Measurements from ENCODE around the gene ONECUT3.

ONECUT3 gene

DNA sequence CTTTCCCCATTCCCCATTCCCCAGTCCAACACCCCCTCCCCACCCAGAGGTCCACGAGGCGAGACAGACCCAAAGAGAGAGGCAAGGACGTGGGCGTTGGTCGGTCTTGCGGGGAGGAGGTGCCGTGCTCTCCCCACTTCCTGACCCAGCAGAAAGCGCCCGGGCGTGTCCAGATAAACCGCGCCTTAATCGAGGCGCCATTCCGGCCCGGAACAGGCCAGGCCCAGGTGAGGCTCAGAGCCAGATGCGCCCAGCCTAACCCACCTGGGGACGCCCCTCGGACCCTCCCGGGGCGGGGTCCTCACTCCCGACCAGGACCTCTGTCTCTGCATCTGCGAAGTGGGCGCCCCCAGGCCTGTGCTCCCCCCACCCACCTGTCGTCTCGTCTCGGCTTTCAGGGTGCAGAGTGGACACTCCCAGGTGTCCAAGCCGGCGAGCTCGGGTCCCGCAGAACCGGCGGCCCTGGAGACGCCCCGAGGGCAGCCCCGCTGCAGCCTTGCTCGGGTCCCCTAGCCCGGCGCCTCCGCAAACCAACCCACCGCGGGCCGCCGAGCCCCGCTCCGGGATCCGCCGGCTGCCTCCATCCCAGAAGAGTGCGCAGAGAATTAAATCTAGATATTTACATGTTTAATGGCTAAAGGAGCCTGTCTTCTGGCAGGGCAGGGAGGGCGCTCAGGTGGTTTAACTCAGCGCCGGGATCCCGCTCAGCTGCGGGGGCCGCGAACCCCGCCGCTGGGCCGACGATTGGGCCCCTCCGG is 5.0 kb upstream of the ONECUT3 start:
- ATAC-seq = peak; percentile 58
- peaks cover 41% of the 10 kb centered on the region for H3K4me1 Mint-ChIP-seq
- H3K27me3 Mint-ChIP-seq = peaks cover 78% of the 10 kb centered on the region
- no peaks in the 10 kb centered on the region for H3K36me3 Mint-ChIP-seq
- H3K9me3 Mint-ChIP-seq = no peaks in the 10 kb centered on the region
- H3K27ac Mint-ChIP-seq = no peak overlapping the region
- H3K4me3 Mint-ChIP-seq = peak overlapping the region; percentile 48

DNA sequence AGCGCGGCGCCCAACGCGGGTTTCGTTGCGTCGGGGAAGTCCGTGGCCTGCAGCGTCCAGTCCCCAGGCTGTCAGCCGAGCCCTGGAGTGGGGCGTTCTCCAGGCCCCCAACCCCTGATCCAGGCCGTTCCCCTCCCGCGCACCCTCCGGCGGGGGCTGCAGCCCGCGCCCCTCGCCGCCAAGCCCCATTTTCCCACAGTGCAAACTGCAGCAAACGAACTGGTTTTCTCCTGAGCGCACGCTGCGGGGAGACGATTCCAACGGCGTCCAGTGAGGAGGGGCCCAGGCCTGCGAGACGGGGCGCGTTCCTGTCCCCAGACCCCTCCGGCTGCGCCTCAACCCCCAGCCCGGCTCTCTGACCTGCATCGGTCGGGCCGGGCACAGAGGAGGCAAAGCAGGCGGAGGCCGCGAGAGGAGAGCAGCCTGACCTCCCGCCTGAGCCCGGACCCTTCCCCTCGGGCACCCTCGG is 4.4 kb upstream of the ONECUT3 start:
- Mint-ChIP-seq H3K27ac (no peak overlapping the region), H3K9me3 (no peaks in the 10 kb centered on the region), H3K4me3 (no peak overlapping the region), H3K36me3 (no peaks in the 10 kb centered on the region), H3K4me1 (peaks cover 41% of the 10 kb centered on the region), H3K27me3 (peaks cover 76% of the 10 kb centered on the region)
- ATAC-seq = no peak

DNA sequence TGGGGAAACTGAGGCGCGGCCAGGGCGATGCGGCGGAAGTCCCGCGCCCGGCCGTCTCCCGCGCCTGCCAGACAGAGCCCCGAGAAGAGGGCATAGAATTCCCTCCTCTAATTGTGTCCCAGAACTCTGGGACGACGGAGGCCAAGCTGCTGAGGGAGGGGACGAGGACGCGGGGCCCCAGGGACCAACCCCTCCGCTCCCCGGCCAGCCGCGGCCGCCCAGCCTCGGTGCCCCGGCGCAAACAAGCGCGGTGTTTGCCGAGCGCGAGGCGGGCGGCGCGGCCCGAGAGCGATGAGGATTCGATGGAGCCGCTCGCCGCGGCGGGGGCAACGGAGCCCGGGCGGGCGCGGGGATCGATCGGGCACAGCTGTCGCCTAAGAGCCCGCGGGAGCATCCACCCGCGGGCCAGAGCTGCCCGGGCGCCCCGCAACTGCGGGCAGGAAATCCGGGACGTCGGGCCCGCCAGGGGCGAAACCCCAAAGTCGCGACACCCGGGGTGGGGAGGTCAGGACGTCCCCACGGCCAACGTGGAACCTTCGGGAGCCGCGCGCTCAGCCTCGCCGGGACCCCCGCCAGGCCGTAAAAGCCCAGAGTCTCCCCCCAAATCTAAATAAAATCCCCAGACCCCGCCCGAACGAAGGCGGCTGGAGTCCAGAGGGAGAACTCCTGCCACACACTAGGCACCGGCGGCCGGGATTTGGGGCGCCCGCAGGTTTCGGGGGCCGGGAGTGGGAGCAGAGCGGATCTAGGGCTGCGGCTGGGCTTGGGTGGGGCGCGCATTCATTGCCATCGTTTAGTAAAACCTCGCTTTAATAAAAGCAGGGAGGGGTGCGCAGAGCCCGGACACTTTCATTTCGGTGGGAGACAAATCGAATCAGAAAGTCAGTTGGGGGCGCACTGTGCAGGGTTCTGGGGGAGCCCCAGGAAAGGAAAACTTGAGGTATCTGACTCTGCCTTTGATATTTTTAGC is 3.6 kb upstream of the ONECUT3 start:
- H3K27ac Mint-ChIP-seq = no peak overlapping the region
- peaks cover 41% of the 10 kb centered on the region for H3K4me1 Mint-ChIP-seq
- H3K36me3 Mint-ChIP-seq = no peaks in the 10 kb centered on the region
- no peak for ATAC-seq
- no peak overlapping the region for H3K4me3 Mint-ChIP-seq
- peaks cover 71% of the 10 kb centered on the region for H3K27me3 Mint-ChIP-seq
- H3K9me3 Mint-ChIP-seq = no peaks in the 10 kb centered on the region

DNA sequence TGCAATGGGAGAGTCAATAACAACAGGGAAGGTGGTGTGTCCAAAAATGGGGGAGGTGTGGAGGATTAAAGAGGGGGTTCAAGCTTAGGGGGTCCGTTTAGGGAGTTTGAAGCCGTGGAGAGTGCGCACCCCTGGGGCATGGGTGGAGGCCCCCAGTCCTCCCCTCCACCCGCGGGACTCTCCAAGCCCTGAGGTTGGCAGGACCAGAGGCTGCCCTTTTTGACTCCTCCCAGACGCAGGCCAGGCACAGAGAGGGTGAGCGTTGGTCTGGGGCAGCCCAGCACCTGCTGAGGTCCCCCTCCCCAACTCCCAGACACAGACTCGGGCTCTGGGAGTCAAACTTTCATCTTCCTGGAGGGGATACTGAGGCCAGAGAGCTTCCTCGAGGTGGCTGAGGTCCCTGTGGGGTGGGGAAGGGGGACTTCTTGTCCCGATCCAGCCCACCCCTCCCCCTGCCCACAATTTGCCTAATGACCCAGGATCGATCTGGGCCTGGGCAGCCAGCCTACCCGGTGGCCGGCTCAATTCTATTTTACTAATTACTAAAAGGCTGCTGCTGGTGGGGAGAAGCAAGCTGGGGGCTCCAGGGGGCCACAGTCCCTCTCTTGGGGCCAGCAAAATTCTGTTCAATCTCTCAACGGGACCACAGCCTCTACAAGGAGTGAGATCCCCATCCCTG is 2.8 kb upstream of the ONECUT3 start:
- ATAC-seq = no peak
- Mint-ChIP-seq H3K36me3 (no peaks in the 10 kb centered on the region), H3K4me3 (no peak overlapping the region), H3K27ac (no peak overlapping the region), H3K4me1 (peaks cover 44% of the 10 kb centered on the region), H3K27me3 (peaks cover 72% of the 10 kb centered on the region), H3K9me3 (no peaks in the 10 kb centered on the region)

DNA sequence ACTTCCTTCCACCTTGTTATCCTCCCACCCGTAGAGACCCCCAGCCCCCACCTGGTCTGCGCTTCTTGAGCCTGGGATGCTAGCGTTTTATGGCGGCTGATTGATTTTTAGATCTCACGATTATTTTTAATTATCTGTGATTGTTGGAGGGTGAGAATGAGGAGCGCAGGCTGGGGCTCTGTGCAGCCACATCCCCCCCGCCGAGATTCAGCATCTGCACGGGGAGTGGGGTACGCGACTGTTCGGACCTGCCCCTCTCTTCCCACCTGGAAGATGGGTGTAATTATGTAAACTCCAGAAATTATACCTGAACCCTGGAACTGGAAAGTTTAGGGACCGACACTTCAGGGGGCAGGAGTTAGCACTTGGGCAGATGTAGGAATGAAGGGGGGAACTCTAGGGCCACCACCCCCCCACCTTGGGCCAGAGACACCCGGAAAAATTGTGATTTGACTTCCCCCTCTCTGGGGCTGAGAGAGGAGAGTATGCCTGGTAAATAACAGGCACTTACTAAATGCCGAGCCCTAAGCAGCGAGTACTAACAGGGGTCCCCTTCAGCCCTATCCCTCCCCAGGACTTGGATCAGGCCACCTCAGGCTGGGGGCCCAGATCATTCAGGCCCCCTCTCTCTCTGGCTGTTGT is 1.8 kb upstream of the ONECUT3 start:
- Mint-ChIP-seq H3K27me3 (peaks cover 72% of the 10 kb centered on the region), H3K36me3 (no peaks in the 10 kb centered on the region), H3K4me1 (peaks cover 48% of the 10 kb centered on the region), H3K27ac (no peak overlapping the region), H3K9me3 (no peaks in the 10 kb centered on the region), H3K4me3 (no peak overlapping the region)
- ATAC-seq = no peak

DNA sequence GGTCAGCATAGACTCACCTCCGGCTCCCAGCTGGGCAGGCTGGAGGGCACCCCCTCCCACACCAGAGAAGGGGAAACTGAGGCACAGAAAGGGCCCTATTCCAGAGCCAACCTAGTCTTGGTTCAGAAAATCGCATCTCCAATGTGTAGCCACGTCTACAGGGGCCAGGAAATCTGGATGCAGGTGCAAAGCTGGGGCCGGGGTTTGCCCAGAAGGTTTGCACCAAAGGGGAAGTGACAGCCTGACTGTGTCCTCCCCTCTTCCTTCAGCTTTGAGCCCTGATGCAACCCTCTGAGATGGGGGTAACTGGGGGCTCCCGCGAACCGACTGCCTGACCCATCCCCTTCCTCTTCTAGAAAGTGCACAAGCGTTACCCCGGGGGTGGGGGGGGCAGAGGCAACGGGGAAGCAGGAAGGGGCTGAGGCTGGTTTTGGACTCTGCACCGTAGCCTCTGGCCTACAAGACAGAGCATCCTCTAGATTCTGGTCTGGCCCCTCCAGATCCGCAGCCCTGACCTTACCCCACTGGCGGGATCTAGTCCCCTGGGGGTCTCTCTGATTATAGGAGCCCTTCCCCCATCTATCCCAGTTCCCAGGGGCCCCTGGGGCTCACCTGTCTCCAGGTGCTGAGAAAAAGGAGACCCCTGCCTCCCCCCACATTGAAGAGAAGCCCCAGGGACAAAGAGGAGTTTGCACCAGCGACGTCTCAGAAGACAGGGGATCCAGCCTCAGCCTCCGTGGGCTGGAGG is 1.1 kb upstream of the ONECUT3 start:
- ATAC-seq = no peak
- H3K27me3 Mint-ChIP-seq = peaks cover 72% of the 10 kb centered on the region
- no peaks in the 10 kb centered on the region for H3K9me3 Mint-ChIP-seq
- H3K4me1 Mint-ChIP-seq = peaks cover 49% of the 10 kb centered on the region
- H3K36me3 Mint-ChIP-seq = no peaks in the 10 kb centered on the region
- H3K4me3 Mint-ChIP-seq = no peak overlapping the region
- H3K27ac Mint-ChIP-seq = no peak overlapping the region

DNA sequence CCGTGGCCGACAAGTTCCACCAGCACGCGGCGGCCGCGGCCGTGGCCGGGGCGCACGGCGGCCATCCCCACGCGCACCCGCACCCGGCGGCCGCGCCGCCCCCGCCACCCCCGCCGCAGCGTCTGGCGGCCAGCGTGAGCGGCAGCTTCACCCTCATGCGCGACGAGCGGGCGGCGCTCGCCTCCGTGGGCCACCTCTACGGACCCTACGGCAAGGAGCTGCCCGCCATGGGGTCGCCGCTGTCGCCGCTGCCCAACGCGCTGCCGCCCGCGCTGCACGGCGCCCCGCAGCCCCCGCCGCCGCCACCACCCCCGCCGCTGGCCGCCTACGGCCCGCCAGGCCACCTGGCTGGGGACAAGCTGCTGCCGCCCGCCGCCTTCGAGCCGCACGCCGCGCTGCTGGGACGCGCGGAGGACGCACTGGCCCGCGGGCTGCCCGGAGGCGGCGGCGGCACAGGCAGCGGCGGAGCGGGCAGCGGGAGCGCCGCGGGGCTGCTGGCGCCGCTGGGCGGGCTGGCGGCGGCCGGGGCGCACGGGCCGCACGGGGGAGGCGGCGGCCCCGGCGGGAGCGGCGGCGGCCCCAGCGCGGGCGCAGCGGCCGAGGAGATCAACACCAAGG is 821 bp downstream of the ONECUT3 start:
- Mint-ChIP-seq H3K4me3 (no peak overlapping the region), H3K27ac (no peak overlapping the region), H3K36me3 (no peaks in the 10 kb centered on the region), H3K9me3 (no peaks in the 10 kb centered on the region), H3K4me1 (peaks cover 51% of the 10 kb centered on the region), H3K27me3 (peaks cover 79% of the 10 kb centered on the region)
- no peak for ATAC-seq

DNA sequence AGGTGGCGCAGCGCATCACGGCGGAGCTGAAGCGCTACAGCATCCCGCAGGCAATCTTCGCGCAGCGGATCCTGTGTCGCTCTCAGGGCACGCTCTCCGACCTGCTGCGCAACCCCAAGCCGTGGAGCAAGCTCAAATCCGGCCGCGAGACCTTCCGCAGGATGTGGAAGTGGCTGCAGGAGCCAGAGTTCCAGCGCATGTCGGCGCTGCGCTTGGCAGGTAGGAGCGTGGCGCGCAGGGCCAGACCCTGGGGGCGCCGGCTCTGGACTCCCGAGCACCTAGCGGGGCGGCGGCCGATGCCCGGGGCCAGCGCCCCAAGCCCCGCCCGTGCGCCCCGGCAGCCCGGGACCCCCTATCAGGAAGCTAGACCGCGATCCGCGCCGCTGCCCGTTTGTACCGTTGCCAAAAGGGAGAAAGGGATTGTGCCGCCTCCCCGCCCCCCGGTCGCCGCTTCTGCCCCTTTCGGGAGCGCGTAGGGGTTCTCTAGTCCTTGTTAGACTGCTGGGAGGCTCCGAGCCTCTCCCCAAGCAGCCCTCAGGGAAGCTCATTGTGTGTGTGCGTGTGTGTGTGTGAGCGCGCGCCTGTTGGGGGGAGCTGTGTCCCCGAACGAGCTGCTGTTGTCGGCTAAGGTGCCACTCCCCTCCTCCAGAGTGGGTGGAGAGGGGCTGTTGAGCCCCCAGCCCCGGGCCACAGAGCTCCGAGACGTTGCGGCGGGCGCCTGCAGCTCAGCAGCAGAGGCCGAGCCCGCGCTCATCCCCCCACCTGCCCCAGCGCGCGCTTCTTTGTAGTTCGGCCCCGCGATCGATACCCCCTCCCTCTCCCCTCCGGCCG is 1.5 kb downstream of the ONECUT3 start:
- Mint-ChIP-seq H3K4me3 (no peak overlapping the region), H3K36me3 (no peaks in the 10 kb centered on the region), H3K9me3 (no peaks in the 10 kb centered on the region), H3K4me1 (peaks cover 51% of the 10 kb centered on the region), H3K27me3 (peaks cover 84% of the 10 kb centered on the region), H3K27ac (no peak overlapping the region)
- no peak for ATAC-seq

DNA sequence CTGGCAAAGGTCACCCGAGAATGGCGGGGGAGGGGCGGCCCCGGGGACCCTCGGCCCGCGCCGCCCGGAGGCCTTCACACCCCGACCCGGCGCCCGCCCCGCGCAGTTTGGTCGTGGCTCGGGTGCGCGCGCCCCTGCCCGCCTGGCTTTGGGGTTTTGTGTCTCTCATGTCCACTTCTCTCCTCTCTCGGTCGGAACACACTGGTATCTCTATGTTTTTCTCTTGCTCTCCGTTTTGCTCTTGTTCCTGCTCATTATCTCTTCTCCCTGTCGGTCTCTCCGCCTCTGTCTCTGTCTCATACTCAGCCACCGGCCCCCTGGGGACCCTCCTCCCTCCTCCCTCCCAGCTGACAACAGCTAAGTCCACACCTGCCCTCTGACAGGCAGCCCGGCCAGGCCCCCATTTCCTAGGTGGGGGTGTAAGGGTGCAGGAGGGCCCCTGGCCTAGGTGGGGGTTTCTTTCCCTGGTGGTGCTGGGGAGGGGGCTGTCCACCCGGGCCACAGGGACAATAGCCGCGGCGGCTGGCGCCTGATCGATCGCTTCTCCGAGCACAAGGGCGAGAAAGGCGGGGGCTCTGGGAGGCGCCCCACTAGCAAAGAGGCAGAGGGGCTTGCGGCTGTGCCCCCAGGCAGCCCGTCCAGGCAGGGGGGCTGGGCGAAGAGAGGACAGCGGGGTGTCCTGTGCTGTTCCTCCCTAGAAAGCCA is 2.3 kb downstream of the ONECUT3 start:
- ATAC-seq = no peak
- H3K36me3 Mint-ChIP-seq = no peaks in the 10 kb centered on the region

DNA sequence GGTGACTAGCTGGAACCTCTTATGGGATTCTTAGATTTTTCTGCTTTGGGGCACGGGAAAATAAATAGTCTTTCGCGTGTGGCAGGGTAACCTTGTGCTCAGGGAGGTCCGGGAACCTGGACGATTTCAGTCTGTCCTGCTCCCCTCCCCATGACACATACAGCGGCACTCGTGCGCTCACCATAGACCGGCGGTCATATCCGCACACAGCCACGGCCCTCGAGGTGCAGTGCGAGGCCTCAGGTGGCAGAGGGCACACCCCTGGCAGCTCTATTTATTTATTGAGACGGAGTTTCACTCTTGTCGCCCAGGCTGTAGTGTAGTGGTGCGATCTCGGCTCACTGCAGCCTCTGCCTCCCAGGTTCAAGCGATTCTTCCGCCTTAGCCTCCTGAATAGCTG is 3.0 kb downstream of the ONECUT3 start:
- Mint-ChIP-seq H3K4me3 (no peak overlapping the region), H3K36me3 (no peaks in the 10 kb centered on the region), H3K27ac (no peak overlapping the region), H3K4me1 (peaks cover 44% of the 10 kb centered on the region), H3K9me3 (no peaks in the 10 kb centered on the region), H3K27me3 (peaks cover 84% of the 10 kb centered on the region)
- ATAC-seq = no peak

More for the DNA sequence above, 2.3 kb downstream of the ONECUT3 start:
- peak overlapping the region; percentile 51 for H3K4me3 Mint-ChIP-seq
- peaks cover 84% of the 10 kb centered on the region for H3K27me3 Mint-ChIP-seq
- no peak overlapping the region for H3K27ac Mint-ChIP-seq
- H3K4me1 Mint-ChIP-seq = peaks cover 45% of the 10 kb centered on the region
- H3K9me3 Mint-ChIP-seq = no peaks in the 10 kb centered on the region

DNA sequence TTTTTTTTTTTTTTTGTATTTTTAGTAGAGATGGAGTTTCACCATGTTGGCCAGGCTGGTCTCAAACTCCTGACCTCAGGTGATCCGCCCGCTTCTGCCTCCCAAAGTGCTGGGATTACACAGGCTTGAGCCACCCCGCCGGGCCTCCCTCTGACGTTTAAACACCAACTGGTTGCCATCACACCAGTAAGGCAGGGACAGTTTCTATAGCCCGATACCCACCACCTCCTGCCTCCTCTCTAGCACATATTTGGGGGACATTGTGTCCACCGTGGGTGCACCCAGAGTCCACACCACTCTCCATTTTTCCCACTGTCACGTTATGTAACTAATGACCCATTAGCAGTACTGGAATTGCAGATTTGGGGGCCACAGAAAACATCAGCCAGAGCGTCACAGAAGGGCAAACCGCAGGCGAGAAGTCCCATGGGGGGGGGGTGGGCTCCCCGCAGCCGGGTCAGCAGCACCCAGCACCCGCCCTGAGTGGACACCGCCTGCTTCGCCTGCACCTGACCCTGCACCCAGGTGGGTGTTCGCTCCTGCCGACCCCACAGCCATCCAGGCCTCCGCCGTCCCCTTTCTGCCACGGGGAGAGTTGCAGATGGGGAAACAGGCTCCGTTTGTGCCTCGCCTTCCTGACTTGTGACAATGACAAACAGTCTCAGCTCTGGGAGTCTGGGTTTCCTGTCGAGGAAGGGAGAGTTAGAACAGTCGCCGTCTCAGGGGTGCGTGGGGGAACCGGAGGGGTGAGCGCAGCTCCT is 3.6 kb downstream of the ONECUT3 start:
- Mint-ChIP-seq H3K27me3 (peaks cover 84% of the 10 kb centered on the region), H3K4me1 (peaks cover 40% of the 10 kb centered on the region), H3K36me3 (no peaks in the 10 kb centered on the region), H3K9me3 (no peaks in the 10 kb centered on the region), H3K27ac (no peak overlapping the region), H3K4me3 (peak overlapping the region; percentile 46)
- ATAC-seq = no peak

DNA sequence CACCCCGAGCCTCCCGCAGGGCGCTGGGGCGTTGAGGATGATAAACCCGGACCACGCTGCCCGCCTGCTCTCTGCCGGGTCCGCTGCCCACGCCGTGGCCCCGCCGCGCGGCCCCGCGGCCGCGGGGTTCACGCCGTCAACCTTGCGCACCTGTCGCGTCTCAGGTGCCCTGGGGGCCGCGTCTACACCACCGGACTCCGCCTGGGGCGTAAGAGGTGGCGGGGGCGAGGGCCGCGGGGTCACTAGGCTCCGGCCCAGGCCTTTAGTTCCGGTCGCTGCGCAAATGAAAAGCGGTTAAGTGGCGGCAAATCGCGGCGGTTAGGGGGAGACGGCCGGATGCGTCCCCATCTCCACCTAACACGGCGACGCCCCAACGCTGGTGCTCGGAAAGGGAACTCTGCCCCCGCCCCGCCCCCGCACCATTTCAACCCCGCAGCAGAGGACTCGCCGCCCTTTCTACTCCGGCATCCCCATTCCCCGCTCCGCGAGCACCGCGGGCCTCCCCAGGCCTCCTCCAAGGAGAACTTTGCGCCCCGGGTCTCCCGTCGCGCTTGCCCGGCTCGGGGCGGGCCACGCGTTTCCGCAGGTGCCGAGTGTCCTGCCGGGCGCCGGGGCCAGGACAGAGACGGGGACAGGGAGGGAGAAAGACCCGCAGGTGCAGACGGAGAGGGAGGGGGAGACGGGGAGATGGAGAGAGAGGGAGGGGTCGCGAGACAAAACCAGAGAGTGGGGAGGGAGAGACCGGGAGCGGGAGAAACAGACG is 4.3 kb downstream of the ONECUT3 start:
- peaks cover 82% of the 10 kb centered on the region for H3K27me3 Mint-ChIP-seq
- H3K4me3 Mint-ChIP-seq = peak overlapping the region; percentile 46
- peaks cover 32% of the 10 kb centered on the region for H3K4me1 Mint-ChIP-seq
- ATAC-seq = no peak
- H3K36me3 Mint-ChIP-seq = no peaks in the 10 kb centered on the region
- H3K27ac Mint-ChIP-seq = no peak overlapping the region
- H3K9me3 Mint-ChIP-seq = no peaks in the 10 kb centered on the region
